ENCODE data around the gene EPB41L4A. TPM values are rescaled to one million over a fixed set of nuclear protein-coding genes. Genes with fewer than 3 reads are reported as not detected.

EPB41L4A gene
- total and polyA plus RNA-seq, 9 donors: 2.7 to 12.3 (median 7.9) TPM

GRCh38 chr5:112348387-112348786 lies 70.7 kb downstream of the EPB41L4A start:
- no peak overlapping the region for H3K4me3 ChIP-seq
- H3K27me3 ChIP-seq: no peaks in the 10 kb centered on the region
- TF ChIP-seq POLR2A (IDR thresholded peaks at IDR 0.05) (no peak), CTCF (IDR thresholded peaks at IDR 0.05) (no peak), EP300 (IDR thresholded peaks at IDR 0.05) (no peak)
- 54 to 65% (median 57%) methylated on average over 4 of the region's 4 CpGs for WGBS, 3 donors
- no peaks in the 10 kb centered on the region for H3K4me1 ChIP-seq (ENCODE audit: insufficient read depth)
- no peak overlapping the region for H3K27ac ChIP-seq
- H3K36me3 ChIP-seq: no peaks in the 10 kb centered on the region
- intact Hi-C loops (cut with DNase I): no loop called here
- DNase-seq: no peak
- no peaks in the 10 kb centered on the region for H3K9me3 ChIP-seq

- TF ChIP-seq POLR2A (IDR thresholded peaks at IDR 0.05) (no peak), CTCF (IDR thresholded peaks at IDR 0.05) (no peak), EP300 (IDR thresholded peaks at IDR 0.05) (no peak)
- DNase-seq: no peak
- Histone ChIP-seq H3K9me3 (no peaks in the 10 kb centered on the region), H3K27me3 (no peaks in the 10 kb centered on the region), H3K36me3 (no peaks in the 10 kb centered on the region), H3K4me1 (ENCODE audit: insufficient read depth) (no peaks in the 10 kb centered on the region), H3K27ac (no peak overlapping the region), H3K4me3 (no peak overlapping the region)
- 46 to 52% (median 49%) methylated on average over 3 of the region's 3 CpGs for WGBS, 3 donors
- intact Hi-C loops (cut with DNase I): no loop called here
These were observed 72.5 kb downstream of the EPB41L4A start for GRCh38 chr5:112346411-112347044.

GRCh38 chr5:112344540-112344939 lies 74.5 kb downstream of the EPB41L4A start:
- 92 to 95% (median 95%) methylated on average over 3 of the region's 3 CpGs for WGBS, 3 donors
- Histone ChIP-seq H3K4me3 (no peak overlapping the region), H3K4me1 (ENCODE audit: insufficient read depth) (no peaks in the 10 kb centered on the region), H3K9me3 (no peaks in the 10 kb centered on the region), H3K36me3 (no peaks in the 10 kb centered on the region), H3K27ac (no peak overlapping the region), H3K27me3 (no peaks in the 10 kb centered on the region)
- TF ChIP-seq POLR2A (IDR thresholded peaks at IDR 0.05): no peak
- no peak for TF ChIP-seq EP300 (IDR thresholded peaks at IDR 0.05)
- TF ChIP-seq CTCF (IDR thresholded peaks at IDR 0.05): no peak
- intact Hi-C loops (cut with DNase I): no loop called here
- no peak for DNase-seq

- Histone ChIP-seq H3K27ac (no peak overlapping the region), H3K4me3 (no peak overlapping the region), H3K36me3 (no peaks in the 10 kb centered on the region), H3K9me3 (no peaks in the 10 kb centered on the region), H3K27me3 (no peaks in the 10 kb centered on the region), H3K4me1 (ENCODE audit: insufficient read depth) (no peaks in the 10 kb centered on the region)
- 53 to 59% (median 53%) methylated on average over 3 of the region's 3 CpGs for whole genome bisulfite sequencing, 3 donors
- TF ChIP-seq POLR2A (IDR thresholded peaks at IDR 0.05) (no peak), EP300 (IDR thresholded peaks at IDR 0.05) (no peak), CTCF (IDR thresholded peaks at IDR 0.05) (no peak)
- DNase-seq: no peak
- intact Hi-C loops (cut with DNase I): no loop called here
These were observed 76.7 kb downstream of the EPB41L4A start for GRCh38 chr5:112342389-112342788.

Measured in ovary (tissue), 9 donors.